Measurements from ENCODE around the gene POMT2. TPM values are rescaled to one million over a fixed set of nuclear protein-coding genes. Genes with fewer than 3 reads are reported as not detected.

The POMT2 gene
- total and polyA plus RNA-seq, 2 donors (not counting 1 experiment from before 2014, with no cell fraction given), result 9.6 to 11.0 TPM

DNA sequence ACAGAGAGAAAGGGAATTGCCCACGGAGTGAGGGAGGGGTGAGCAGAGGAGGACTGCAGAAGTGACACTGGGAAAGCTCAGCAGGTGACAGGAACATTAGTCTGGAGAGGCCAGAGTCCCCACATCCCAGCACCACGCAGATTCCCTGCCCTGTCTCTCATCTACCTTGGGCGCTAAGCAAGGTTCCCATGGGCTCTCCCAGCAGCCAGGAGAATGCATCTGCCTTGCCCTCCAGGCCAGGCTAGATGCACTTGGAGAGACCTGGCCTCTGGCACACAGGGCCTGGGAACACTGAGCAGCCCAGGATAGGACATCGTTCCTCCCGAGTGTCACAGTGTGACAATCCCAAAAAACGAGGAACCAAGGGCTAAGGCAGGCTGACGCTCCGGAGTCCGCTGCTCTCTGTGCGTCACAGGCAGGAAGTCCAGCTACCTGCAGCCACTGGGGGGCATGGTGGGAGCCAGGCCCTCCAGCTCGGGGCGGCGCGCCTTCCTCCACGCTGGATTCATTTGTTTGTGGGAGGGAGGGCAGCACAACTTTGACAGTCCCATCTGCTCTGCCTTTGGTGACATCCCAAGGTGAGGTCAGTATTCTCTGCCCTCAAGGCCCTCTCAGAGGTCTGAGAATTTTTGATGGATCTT, 44.3 kb downstream of the POMT2 start:
- Histone ChIP-seq H2AFZ (ENCODE audit: low read length) (no peak overlapping the region), H3K4me3 (replicated peaks in 1 of 4; ENCODE audit: control extremely low read depth in 1 of 4, insufficient read depth in 1 of 4, low read depth in 3 of 4, low read length in 4 of 4) (no peak overlapping the region), H3K4me1 (ENCODE audit: control insufficient read depth, extremely low read depth, insufficient read depth, low read length) (no peaks in the 10 kb centered on the region), H3K36me3 (ENCODE audit: control insufficient read depth, insufficient read depth, low read length) (peaks cover 8% of the 10 kb centered on the region), H3K9ac (ENCODE audit: insufficient read depth, low read length) (no peak overlapping the region), H3K27ac (ENCODE audit: insufficient read depth, low read length) (no peak overlapping the region), H3K27me3 (ENCODE audit: control insufficient read depth, insufficient read depth, low read length) (peaks cover under 1% of the 10 kb centered on the region), H4K20me1 (ENCODE audit: control insufficient read depth, extremely low read depth, insufficient read depth, low read length) (no peaks in the 10 kb centered on the region), H3K79me2 (ENCODE audit: control insufficient read depth, insufficient read depth, low read length) (no peaks in the 10 kb centered on the region), H3K9me3 (ENCODE audit: control insufficient read depth, insufficient read depth, low read depth, low read length) (no peaks in the 10 kb centered on the region), H3K4me2 (ENCODE audit: extremely low read depth, insufficient read depth, low read length) (no peak overlapping the region)
- no peak for DNase-seq (ENCODE audit: low read depth in 2 of 2)
- no peak for TF ChIP-seq EZH2 (IDR thresholded peaks at IDR 0.05; ENCODE audit: low read length, missing control alignments)
- TF ChIP-seq CTCF (conservative IDR thresholded peaks at IDR 0.05 in 1 of 2, IDR thresholded peaks at IDR 0.05 in 1 of 2; ENCODE audit: low read depth in 1 of 2, low read length in 2 of 2), result no peak

GRCh38 chr14:77275601-77276017, 45.1 kb downstream of the POMT2 start:
- Histone ChIP-seq H3K4me2 (ENCODE audit: extremely low read depth, insufficient read depth, low read length) (no peak overlapping the region), H3K4me1 (ENCODE audit: control insufficient read depth, extremely low read depth, insufficient read depth, low read length) (no peaks in the 10 kb centered on the region), H2AFZ (ENCODE audit: low read length) (no peak overlapping the region), H3K36me3 (ENCODE audit: control insufficient read depth, insufficient read depth, low read length) (peaks cover 8% of the 10 kb centered on the region), H4K20me1 (ENCODE audit: control insufficient read depth, extremely low read depth, insufficient read depth, low read length) (no peaks in the 10 kb centered on the region), H3K27me3 (ENCODE audit: control insufficient read depth, insufficient read depth, low read length) (peaks cover 5% of the 10 kb centered on the region), H3K27ac (ENCODE audit: insufficient read depth, low read length) (no peak overlapping the region), H3K9ac (ENCODE audit: insufficient read depth, low read length) (no peak overlapping the region), H3K4me3 (replicated peaks in 1 of 4; ENCODE audit: control extremely low read depth in 1 of 4, insufficient read depth in 1 of 4, low read depth in 3 of 4, low read length in 4 of 4) (no peak overlapping the region), H3K9me3 (ENCODE audit: control insufficient read depth, insufficient read depth, low read depth, low read length) (no peaks in the 10 kb centered on the region), H3K79me2 (ENCODE audit: control insufficient read depth, insufficient read depth, low read length) (no peaks in the 10 kb centered on the region)
- TF ChIP-seq CTCF (conservative IDR thresholded peaks at IDR 0.05 in 1 of 2, IDR thresholded peaks at IDR 0.05 in 1 of 2; ENCODE audit: low read depth in 1 of 2, low read length in 2 of 2), result no peak
- no peak for TF ChIP-seq EZH2 (IDR thresholded peaks at IDR 0.05; ENCODE audit: low read length, missing control alignments)
- no peak for DNase-seq (ENCODE audit: low read depth in 2 of 2)

DNA sequence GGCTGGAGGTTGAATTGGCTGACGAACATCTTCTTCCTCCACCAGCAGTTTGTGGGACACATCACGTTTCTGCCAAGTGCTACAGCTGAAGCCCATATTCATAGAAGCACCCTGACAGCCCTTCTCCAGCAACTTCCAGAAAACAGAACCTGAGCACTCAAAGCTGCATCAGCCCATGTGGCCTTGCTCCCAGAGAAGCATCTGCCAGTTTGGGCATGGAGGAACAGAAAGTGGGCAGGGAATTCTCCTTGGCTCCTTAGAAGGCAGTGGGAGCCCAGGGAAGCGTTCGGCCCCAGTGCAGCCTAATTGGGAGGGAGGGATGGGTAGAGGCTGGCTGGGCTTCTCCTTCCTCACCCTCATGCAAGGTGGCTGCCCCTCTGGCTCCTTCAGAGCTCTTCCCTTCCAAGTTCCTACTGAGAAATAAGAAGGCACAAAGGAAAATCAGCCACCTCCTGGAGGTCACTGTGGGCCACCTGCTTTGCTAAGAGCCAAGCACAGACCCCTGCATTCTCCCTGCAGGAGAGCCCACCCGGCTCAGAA, 45.6 kb downstream of the POMT2 start:
- Histone ChIP-seq H3K9me3 (ENCODE audit: control insufficient read depth, insufficient read depth, low read depth, low read length) (no peaks in the 10 kb centered on the region), H3K27ac (ENCODE audit: insufficient read depth, low read length) (no peak overlapping the region), H3K36me3 (ENCODE audit: control insufficient read depth, insufficient read depth, low read length) (peaks cover 8% of the 10 kb centered on the region), H3K4me3 (replicated peaks in 1 of 4; ENCODE audit: control extremely low read depth in 1 of 4, insufficient read depth in 1 of 4, low read depth in 3 of 4, low read length in 4 of 4) (no peak overlapping the region), H3K79me2 (ENCODE audit: control insufficient read depth, insufficient read depth, low read length) (no peaks in the 10 kb centered on the region), H3K4me1 (ENCODE audit: control insufficient read depth, extremely low read depth, insufficient read depth, low read length) (no peaks in the 10 kb centered on the region), H4K20me1 (ENCODE audit: control insufficient read depth, extremely low read depth, insufficient read depth, low read length) (no peaks in the 10 kb centered on the region), H3K27me3 (ENCODE audit: control insufficient read depth, insufficient read depth, low read length) (peaks cover 7% of the 10 kb centered on the region), H3K4me2 (ENCODE audit: extremely low read depth, insufficient read depth, low read length) (no peak overlapping the region), H2AFZ (ENCODE audit: low read length) (no peak overlapping the region), H3K9ac (ENCODE audit: insufficient read depth, low read length) (no peak overlapping the region)
- TF ChIP-seq EZH2 (IDR thresholded peaks at IDR 0.05; ENCODE audit: low read length, missing control alignments), result no peak
- no peak for TF ChIP-seq CTCF (conservative IDR thresholded peaks at IDR 0.05 in 1 of 2, IDR thresholded peaks at IDR 0.05 in 1 of 2; ENCODE audit: low read depth in 1 of 2, low read length in 2 of 2)
- no peak for DNase-seq (ENCODE audit: low read depth in 2 of 2)
